Fibroblast of mammary gland (primary cell): ENCODE measurements around the gene TBC1D1.
A peak's percentile ranks its signal among the peaks of the same experiment; 100 is the strongest.
"Not testable (repeated sequence)": the region's sequence is repeated elsewhere in the genome, so short reads cannot be mapped to it uniquely, and the experiment has no call there.

Experiments
- DNase-seq: peaks from one replicate; pipeline ENCODE4 v3.0.0-alpha.2; 2010; ENCODE audit warnings: low read depth
- H3K4me3 ChIP-seq: 2 replicates; pipeline ENCODE4 v1.5.1; 2011; ENCODE audit warnings: low read depth, mild to moderate bottlenecking, low read length, moderate library complexity; ENCODE audit not compliant: control insufficient read depth
- TF ChIP-seq, protein P1 (sequence below): conservative IDR thresholded peaks from 2 replicates; pipeline ENCODE4 v1.5.1; 2011; ENCODE audit warnings: low read depth, low read length, inconsistent platforms; ENCODE audit not compliant: control insufficient read depth, insufficient read depth

The TBC1D1 gene

DNA sequence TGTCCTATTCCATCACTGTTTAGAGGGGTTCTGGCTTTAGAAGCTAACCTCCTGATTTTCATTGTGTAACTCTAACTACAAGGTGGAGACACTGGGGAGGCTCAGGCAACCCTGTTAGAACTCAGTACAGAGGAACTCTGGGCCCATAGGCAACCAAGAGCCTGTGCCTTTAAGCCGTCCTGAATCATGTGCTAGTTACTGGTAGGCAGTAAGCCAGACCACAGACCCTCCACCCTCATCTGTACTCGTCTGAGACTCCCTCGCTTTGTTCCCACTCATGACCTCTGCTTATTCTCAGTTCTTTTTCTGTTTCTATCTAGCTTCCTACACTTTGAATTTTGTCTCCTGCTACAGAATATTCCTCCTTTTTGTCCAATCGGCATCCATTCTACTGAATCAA is 31.4 kb downstream of the TBC1D1 start:
- H3K4me3 ChIP-seq, result no peak overlapping the region
- peak; percentile 82 for DNase-seq
- TF ChIP-seq, protein P1, sequence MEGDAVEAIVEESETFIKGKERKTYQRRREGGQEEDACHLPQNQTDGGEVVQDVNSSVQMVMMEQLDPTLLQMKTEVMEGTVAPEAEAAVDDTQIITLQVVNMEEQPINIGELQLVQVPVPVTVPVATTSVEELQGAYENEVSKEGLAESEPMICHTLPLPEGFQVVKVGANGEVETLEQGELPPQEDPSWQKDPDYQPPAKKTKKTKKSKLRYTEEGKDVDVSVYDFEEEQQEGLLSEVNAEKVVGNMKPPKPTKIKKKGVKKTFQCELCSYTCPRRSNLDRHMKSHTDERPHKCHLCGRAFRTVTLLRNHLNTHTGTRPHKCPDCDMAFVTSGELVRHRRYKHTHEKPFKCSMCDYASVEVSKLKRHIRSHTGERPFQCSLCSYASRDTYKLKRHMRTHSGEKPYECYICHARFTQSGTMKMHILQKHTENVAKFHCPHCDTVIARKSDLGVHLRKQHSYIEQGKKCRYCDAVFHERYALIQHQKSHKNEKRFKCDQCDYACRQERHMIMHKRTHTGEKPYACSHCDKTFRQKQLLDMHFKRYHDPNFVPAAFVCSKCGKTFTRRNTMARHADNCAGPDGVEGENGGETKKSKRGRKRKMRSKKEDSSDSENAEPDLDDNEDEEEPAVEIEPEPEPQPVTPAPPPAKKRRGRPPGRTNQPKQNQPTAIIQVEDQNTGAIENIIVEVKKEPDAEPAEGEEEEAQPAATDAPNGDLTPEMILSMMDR, result no peak

DNA sequence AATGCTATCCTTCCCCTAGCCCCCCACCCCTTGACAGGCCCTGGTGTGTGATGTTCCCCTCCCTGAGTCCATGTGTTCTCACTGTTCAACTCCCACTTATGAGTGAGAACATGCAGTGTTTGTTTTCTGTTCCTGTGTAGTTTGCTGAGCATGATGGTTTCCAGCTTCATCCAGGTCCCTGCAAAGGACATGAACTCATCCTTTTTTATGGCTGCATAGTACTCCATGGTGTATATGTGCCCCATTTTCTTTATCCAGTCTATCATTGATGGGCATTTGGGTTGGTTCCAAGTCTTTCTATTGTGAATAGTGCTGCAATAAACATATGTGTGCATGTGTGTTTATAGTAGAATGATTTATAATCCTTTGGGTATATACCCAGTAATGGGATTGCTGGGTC is 32.2 kb downstream of the TBC1D1 start:
- not testable (repeated sequence) for H3K4me3 ChIP-seq, DNase-seq

- DNase-seq, result no peak
- TF ChIP-seq, protein P1, result no peak
- H3K4me3 ChIP-seq, result no peak overlapping the region
Measured at GRCh38 chr4:37924946-37925345, 34.1 kb downstream of the TBC1D1 start.

DNA sequence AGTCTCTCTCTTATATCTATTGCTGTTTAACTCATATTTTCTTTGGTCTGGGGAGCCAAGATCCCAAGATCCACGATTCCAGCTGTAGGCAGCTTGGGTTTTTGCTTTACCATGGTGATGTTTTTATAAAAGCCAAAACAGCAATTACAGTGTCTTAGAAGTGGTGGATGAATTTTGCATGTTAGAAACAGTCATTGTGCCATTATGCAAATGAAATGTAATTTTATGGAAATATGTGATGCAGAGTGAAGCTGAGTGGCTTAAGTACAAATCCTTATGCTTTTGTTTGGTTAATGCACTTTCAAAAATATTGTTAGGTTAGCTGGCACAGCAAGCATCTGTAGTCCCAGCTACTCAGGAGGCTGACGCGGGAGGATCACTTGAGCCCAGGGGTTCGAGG is 36.5 kb downstream of the TBC1D1 start:
- TF ChIP-seq, protein P1, result no peak
- no peak for DNase-seq
- H3K4me3 ChIP-seq, result no peak overlapping the region

DNA sequence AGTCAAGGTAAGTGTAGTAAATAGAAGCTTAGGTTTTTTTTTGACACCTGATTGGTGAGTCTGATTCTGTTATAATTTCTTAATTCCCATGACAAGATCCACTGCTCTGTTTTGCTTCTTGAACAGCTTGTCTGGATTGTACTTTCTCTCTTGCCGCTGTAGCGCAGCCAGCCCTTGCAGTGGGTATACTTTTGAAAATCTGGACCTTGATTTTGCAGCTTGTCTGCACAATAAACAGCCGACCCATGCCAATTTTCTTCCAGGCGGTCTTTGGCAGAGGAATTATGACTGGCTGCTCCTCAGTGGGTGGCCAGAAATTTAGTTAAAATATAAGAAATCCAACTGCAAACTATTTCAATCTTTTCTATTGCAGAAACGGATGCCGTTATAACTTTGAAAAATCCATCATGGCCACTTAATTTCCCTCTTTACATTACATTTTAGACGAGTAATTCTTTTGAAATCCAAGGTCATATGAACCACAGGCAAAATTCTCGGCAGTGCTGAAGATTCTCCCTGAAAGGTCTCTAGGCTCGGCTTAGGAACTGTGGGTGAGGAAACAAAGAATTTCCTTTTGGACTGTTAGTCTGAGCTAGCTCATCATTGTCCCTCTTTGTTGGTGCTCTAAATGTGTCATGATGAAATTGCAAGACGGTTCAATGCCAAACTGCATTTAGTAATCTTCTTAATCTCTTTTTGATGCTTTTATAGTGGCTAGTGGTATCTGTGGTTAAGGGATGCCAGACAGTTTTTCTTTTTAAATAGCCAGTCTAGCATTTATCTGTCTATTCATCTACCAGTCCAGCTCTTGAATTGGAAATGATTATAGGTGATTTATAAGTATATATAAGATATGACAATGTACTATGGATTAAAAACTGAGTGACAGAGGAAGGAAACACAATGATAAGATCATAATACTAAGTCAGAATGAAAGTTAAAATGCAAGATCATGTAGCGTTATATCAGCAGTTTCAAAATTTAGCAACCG is 37.8 kb downstream of the TBC1D1 start:
- TF ChIP-seq, protein P1, result no peak
- DNase-seq, result peak; percentile 42
- H3K4me3 ChIP-seq, result no peak overlapping the region

DNA sequence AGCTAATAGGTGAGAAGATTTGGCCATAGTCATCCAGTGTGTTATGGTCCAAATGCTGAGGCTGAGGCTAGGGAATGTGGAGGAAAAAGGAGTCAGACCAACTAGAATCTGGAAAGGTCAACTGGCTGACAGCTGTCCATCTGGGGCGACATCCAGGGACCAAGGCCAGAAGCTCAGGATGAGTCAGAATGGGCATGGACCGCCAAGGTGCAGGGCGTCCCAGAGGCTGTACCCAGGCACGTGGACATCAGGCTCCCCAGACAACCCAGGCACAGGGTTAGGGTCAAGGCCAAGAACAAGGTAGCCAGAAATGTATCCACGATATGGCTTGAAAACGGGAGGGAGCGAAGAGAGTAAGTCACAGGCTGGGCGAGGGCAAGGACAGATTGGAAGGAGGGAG is 43.2 kb downstream of the TBC1D1 start:
- no peak overlapping the region for H3K4me3 ChIP-seq
- no peak for DNase-seq
- TF ChIP-seq, protein P1, result no peak

DNA sequence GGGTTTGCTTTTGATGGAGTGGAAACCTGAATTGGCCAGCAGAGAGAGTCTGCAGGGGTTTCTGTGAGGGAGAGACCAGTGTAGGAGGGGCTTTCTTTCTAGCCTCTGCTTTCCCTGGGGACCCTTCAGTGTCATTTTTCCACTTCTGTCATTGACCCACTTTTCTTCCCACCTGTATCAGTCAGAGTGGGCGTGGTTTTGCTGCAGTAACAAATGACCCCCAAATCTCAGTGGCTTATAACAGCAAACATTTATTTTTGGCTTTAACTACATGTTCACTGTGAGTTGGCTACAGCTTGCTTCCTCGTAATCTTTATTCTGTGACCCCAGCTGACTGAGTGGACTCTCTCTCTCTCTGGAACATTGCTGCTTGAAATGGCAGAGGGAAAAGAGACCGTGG is 43.7 kb downstream of the TBC1D1 start:
- TF ChIP-seq, protein P1, result no peak
- DNase-seq, result no peak
- H3K4me3 ChIP-seq, result no peak overlapping the region
